GM21367 (cell line): ENCODE data around the gene GRIK4.
A peak's percentile ranks its signal among the peaks of the same experiment; 100 is the strongest.

ENCODE experiments used
- ATAC-seq: cut with Tn5 transposase; IDR thresholded peaks from one replicate; pipeline ENCODE4 v1.9.1; 2021; ENCODE audit not compliant: unreplicated experiment

GRIK4 gene

GRCh38 chr11:120698918-120699317 is 187.4 kb downstream of the GRIK4 start:
- ATAC-seq = no peak

GRCh38 chr11:120702656-120703055 is 191.1 kb downstream of the GRIK4 start:
- ATAC-seq = no peak

GRCh38 chr11:120703358-120704152 is 192.0 kb downstream of the GRIK4 start:
- ATAC-seq = peak; percentile 65

DNA sequence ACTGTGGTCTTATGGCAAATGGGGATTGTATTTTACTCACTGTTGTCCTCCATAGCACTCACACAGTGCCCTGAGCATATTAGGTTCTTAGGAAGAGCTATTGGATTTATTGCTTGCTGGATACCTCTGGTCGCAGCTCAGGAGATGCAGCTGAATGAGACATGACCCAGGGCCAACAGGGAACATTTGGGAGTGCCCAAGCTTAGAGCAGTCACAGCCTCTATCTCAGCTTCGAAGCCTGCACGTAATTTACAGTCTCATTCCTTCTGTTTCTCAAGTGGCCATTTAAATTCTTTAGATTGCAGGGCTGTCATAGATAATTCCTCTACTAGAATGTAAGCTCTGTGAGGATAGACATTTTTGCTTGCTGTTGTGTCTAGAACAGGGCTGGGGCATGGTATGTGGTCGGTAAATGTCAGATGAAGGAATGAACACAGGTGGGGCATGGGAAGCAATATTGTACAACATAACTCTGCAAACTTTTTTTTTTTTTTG is 192.8 kb downstream of the GRIK4 start:
- ATAC-seq = peak; percentile 7

DNA sequence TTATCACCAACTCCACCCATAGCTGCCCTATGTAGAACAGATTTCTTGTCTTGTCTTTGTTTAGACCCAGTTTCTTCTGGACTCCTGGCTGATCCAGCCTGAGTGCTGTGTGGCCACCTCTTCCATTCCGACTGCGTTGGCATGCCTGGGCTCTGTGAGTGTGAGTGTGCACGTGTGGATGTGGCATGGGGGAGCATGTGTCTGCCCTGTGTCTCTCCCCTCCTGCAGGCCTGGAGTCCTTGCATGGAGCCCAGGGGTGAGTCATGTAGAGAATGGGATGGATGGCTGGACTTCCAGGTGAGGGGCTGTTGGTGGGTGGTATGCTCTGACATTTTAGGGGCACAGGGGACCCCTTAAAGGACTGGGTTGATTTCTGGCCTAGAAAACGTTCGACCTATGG is 194.7 kb downstream of the GRIK4 start:
- no peak for ATAC-seq

GRCh38 chr11:120707098-120707497 is 195.6 kb downstream of the GRIK4 start:
- ATAC-seq = no peak

DNA sequence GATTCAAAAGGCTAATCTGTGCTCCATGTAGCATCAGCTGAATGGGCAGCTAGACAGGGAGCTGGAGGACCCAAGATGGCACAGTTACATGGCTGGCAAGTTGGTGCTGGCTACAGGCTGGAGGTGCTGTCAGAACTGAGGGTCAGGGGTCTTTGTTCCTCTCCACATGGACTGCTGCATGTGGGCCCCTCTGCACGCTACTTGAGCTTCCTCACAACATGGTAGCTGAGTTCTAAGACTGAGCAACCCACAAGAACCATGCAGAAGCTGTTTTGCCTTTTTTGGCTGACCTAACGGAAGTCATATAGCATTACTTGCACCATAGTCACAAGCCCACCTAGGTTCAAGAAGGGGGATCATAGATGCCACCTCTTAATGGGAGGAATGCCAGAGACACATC is 196.1 kb downstream of the GRIK4 start:
- no peak for ATAC-seq

- ATAC-seq = no peak
Observed at GRCh38 chr11:120708511-120709183, 197.1 kb downstream of the GRIK4 start.

GRCh38 chr11:120709808-120710207 is 198.3 kb downstream of the GRIK4 start:
- peak; percentile 66 for ATAC-seq

GRCh38 chr11:120710354-120711131 is 199.0 kb downstream of the GRIK4 start:
- ATAC-seq = no peak

DNA sequence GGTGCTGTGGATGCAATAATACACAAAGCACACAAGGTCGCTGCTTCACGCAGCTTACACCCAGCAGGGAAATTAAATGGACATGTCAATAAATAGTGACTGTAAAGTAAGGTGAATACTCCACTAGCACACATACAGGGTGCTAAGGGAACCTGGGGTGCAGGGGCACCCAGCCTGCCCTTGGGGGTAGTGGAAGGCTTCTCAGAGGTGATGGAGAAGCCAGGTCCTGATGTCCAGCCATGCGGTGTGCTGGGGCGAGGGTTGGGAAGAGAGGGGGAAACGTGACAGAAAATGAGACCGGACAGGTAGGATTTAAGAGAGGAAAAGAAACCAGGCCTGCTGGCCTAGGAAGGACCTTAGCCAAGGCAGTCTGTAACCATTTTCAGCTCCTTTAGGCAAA is 200.5 kb downstream of the GRIK4 start:
- no peak for ATAC-seq

DNA sequence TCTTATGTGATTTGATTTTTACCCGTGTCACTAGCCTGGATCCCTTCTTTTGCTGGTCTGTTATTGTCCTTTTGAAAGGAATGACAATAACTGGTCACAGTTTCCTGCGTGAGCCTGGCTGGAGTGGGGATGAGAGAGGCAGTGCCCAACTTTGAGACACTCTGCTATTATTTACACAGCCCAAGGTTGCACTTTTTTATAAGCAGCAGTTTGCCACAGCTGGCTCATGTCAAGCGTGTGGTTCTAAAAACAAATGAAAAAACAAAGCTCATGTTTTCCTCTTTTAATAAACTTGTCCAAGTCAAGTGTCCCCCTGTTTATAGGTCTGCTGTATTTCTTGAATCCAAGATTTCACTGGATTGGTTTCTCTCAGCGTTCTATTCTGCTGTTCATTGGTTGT is 201.3 kb downstream of the GRIK4 start:
- ATAC-seq = no peak

- no peak for ATAC-seq
Observed at GRCh38 chr11:120713296-120713695, 201.7 kb downstream of the GRIK4 start.

- ATAC-seq = no peak
Observed at GRCh38 chr11:120714438-120714837, 202.9 kb downstream of the GRIK4 start.

- ATAC-seq = no peak
Observed at GRCh38 chr11:120715239-120715638, 203.7 kb downstream of the GRIK4 start.

DNA sequence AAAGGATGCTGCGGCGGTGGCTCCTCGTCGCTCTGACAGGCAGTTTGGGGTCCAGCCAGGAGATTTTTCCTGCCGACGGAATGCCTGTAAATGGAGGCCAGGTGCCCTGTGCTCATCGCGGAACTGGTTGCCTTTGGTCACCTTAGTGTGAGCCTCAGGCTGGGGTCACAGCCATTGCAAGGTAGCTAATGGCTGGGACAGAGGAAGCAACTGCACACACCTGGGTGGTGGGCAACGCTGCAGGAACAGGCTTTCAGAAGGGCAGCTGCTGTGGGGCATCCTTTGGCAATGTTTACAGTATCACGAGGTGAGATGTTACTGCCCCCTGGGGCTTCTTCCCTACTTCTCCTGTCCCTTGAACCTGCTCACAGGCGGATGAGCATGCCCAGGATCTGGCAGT is 205.5 kb downstream of the GRIK4 start:
- ATAC-seq = no peak

GRCh38 chr11:120717623-120718022 is 206.1 kb downstream of the GRIK4 start:
- no peak for ATAC-seq

- no peak for ATAC-seq
Observed at GRCh38 chr11:120718171-120718570, 206.6 kb downstream of the GRIK4 start.

GRCh38 chr11:120719348-120719747 is 207.8 kb downstream of the GRIK4 start:
- no peak for ATAC-seq

DNA sequence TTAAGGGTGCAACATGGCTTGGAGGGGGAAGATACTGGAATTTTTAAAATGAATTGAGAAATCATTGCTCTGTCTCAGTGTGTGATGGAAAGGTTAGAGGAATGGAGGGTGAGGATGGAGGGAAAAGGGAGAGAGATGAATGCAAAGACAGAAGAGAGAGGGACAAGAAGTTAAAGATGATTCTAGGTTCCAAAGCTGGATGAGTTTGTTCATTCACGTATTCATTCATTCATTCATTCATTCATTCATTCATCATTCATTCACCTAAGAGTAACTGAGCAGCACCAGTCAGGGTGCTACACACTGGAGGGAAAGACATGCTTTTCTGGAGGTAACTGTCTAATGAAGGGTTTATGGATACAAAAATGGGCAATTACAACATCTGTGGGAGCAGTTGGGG is 209.2 kb downstream of the GRIK4 start:
- ATAC-seq = no peak

DNA sequence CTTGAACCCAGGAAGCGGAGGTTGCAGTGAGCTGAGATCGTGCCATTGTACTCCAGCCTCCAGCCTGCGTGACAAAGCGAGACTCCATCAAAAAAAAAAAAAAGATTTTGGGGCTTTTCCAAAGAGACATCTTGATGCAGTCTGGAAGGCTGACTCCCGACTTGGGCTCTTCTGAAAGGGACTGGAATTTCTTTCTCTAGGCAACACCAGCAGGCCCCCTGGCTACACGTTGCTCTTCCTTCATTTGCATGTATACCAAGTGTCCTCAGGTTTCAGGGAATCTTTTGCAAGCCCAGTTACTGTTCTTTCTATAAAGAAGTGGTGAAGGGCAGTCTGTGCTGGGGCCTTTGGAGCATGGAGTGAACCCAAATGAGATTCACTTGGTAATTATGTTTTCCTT is 211.0 kb downstream of the GRIK4 start:
- ATAC-seq = no peak

DNA sequence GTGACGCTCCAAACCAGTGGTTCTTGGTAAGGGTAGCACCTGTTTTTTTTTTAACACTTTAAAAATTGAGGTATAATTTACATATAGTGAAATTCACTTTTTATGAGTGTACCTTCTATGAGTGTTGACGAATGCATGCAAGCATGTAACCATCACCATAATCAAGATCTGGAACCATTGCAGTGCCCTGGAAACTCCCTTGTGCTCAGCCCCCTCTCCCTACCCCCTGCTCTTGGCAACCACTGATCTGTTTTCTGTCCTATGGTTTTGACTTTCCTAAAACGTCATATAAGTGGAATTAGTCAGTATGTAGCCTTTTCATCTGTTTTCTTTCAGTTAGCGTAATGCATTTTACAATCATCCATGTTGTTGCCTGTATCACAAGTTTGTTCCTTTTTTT is 212.2 kb downstream of the GRIK4 start:
- no peak for ATAC-seq
